BJ (cell line): ENCODE data around the gene CHN2. TPM values are rescaled to one million over a fixed set of nuclear protein-coding genes. Genes with fewer than 3 reads are reported as not detected.

Experiments used
- CTCF ChIA-PET: fragments of 350-600 bp; formaldehyde crosslinking; extraction: SDS; loops from one replicate; lab custom pipeline; 2021; ENCODE audit warnings: antibody characterized with exemption, inconsistent platforms; lab: Yijun Ruan, JAX
- POLR2A ChIA-PET: fragments of 300-600 bp; sonication (Branson Sonifier 250); formaldehyde crosslinking; extraction: SDS; loops from one replicate; lab custom pipeline; 2021; ENCODE audit warnings: antibody characterized with exemption; lab: Charles Lee
- DNase-seq: peaks from one replicate; pipeline ENCODE4 v3.0.0-alpha.2; 2011; ENCODE audit warnings: low read depth
- H3K27me3 ChIP-seq: 2 replicates; pipeline ENCODE4 v1.6.0; 2011; ENCODE audit warnings: low read length; ENCODE audit not compliant: control insufficient read depth, insufficient read depth
- H3K36me3 ChIP-seq: 2 replicates; pipeline ENCODE4 v1.5.1; 2011; ENCODE audit warnings: low read length; ENCODE audit not compliant: control insufficient read depth, insufficient read depth
- H3K4me3 ChIP-seq: 2 replicates; pipeline ENCODE4 v1.5.1; 2011; ENCODE audit warnings: low read depth, mild to moderate bottlenecking, control low read depth, low read length
- polyA plus RNA-seq: library from polyadenylated mRNA; depleted of rRNA; stranded (reverse); fragments of >200 nt; gene quantifications from 2 replicates; pipeline ENCODE4 v1.2.3, GENCODE V29; 2011
- TF ChIP-seq, protein P1 (sequence below): IDR thresholded peaks from 2 replicates; pipeline ENCODE4 v1.5.1; 2011; ENCODE audit warnings: low read depth, mild to moderate bottlenecking, control low read depth, inconsistent platforms, low read length, moderate library complexity; ENCODE audit not compliant: insufficient read depth

The CHN2 gene
- polyA plus RNA-seq, 1 experiment = not detected

DNA sequence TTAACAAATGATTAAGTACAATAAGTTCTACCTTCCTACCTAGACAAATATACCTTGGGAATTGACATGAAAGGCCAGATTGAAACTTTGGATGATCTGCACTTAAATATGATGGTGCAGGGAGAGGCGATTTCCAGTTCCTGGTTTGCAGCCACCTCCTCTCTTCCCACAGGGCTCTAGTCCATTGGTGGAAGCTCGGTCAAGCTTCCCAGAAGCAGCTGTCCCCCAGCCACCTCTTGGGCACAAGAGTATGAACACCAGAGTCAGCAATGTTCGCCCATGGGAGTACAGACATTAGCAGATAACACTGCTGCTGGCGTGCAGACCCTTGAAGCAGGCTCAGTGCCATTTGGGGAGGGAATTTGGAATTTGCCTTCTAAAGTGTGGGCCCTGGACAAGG, 46.8 kb upstream of the CHN2 start:
- TF ChIP-seq, protein P1, sequence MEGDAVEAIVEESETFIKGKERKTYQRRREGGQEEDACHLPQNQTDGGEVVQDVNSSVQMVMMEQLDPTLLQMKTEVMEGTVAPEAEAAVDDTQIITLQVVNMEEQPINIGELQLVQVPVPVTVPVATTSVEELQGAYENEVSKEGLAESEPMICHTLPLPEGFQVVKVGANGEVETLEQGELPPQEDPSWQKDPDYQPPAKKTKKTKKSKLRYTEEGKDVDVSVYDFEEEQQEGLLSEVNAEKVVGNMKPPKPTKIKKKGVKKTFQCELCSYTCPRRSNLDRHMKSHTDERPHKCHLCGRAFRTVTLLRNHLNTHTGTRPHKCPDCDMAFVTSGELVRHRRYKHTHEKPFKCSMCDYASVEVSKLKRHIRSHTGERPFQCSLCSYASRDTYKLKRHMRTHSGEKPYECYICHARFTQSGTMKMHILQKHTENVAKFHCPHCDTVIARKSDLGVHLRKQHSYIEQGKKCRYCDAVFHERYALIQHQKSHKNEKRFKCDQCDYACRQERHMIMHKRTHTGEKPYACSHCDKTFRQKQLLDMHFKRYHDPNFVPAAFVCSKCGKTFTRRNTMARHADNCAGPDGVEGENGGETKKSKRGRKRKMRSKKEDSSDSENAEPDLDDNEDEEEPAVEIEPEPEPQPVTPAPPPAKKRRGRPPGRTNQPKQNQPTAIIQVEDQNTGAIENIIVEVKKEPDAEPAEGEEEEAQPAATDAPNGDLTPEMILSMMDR = no peak
- Histone ChIP-seq H3K4me3 (no peak overlapping the region), H3K27me3 (peaks cover 10% of the 10 kb centered on the region), H3K36me3 (no peaks in the 10 kb centered on the region)
- POLR2A ChIA-PET = no interaction called here
- DNase-seq = no peak
- CTCF ChIA-PET = interaction anchor here (1.0 kb wide), 1 partner anchor 226 kb away, joined by 3 read pairs; no protein-coding TSS in a partner anchor

DNA sequence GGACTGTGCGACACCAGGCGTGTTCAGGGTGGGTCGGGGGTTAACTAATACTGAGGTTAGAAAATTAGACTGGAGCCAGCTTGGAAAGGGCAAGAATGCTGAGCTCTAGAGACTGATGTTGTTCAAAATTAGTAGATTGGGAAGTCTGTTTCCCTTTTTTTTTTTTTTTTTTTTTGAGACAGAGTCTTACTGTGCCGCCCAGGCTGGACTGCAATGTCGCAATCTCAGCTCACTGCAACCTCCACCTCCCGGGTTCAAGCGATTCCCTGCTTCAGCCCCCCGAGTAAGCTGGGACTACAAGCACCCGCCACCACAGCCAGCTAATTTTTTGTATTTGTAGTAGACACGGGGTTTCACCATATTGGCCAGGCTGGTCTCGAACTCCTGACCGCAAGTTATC, 45.5 kb upstream of the CHN2 start:
- POLR2A ChIA-PET = no interaction called here
- TF ChIP-seq, protein P1 = no peak
- CTCF ChIA-PET = interaction anchor here (1.0 kb wide), 1 partner anchor 227 kb away, joined by 3 read pairs; no protein-coding TSS in a partner anchor
- H3K27me3 ChIP-seq = peaks cover 10% of the 10 kb centered on the region
- H3K4me3 ChIP-seq = no peak overlapping the region
- no peak for DNase-seq
- no peaks in the 10 kb centered on the region for H3K36me3 ChIP-seq

DNA sequence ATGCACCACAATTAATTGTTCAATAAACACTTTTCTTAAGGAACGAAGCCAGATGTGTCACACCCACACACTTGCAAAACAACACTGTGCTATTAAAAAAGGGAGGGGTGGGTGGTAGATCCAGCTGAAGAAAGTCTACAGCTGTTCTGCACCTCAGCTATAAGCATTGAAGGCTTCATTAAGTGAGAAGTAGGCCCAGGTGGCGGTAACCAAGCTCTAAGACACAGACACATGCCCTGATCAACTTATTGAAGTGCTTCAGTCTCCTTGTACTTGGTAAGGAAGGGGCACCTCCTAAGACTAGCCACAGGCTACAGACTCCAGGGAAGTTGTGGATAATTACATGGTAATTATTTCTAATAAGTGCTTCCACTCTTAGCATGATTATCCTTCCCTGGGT, 43.7 kb upstream of the CHN2 start:
- DNase-seq = no peak
- Histone ChIP-seq H3K4me3 (no peak overlapping the region), H3K36me3 (no peaks in the 10 kb centered on the region), H3K27me3 (peaks cover 8% of the 10 kb centered on the region)
- POLR2A ChIA-PET = no interaction called here
- TF ChIP-seq, protein P1 = no peak
- CTCF ChIA-PET = no interaction called here

DNA sequence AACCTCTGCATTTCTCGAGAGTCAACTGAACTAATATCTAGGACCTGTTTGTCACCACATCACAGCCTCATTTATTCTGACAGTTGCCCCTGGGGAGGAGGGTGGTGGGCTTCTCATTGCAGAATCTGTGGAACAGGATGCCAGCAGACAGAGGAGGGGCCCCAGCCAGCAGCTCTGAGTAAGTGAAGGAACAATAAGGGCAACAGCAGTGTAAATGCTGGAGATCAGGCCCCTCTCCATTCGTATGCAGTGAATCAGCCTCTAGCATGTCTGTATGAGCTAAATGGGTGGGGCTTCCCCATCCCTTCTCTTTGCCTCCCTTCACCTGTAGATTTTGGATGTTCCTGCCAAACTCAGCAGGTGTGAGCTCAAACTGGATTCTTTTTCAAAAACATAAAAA, 40.5 kb upstream of the CHN2 start:
- ChIA-PET POLR2A (no interaction called here), CTCF (interaction anchor here (0.6 kb wide), 1 partner anchor 49 kb away, joined by 3 read pairs; no protein-coding TSS in a partner anchor)
- no peak for DNase-seq
- TF ChIP-seq, protein P1 = no peak
- Histone ChIP-seq H3K4me3 (no peak overlapping the region), H3K36me3 (no peaks in the 10 kb centered on the region), H3K27me3 (no peaks in the 10 kb centered on the region)

DNA sequence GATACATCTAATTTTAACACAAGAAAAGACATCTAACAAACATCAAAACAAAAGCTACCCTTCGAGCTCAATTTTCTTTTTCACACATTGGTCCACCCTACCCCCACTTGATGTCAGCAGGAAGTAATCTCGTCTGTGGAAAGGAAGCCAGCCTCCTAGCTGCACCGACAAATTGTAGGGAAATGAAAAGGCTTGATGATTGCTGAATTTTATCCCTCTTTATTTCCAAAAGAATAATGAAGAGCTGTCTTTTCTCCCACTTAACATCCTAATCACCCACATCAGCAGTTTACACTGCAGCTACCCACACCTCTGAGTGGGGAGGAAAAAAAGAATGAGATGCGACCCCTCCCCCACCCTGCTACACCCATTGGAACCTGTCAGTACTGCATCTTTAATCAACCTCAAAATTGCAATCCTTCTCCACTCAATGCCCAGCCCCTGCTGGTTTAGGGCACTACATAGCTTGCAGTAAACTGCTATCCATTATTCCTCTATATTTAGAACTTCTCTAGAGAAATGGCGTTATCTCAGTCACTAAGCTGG, 37.6 kb upstream of the CHN2 start:
- POLR2A ChIA-PET = no interaction called here
- no peak for DNase-seq
- H3K36me3 ChIP-seq = no peaks in the 10 kb centered on the region
- no peaks in the 10 kb centered on the region for H3K27me3 ChIP-seq
- H3K4me3 ChIP-seq = no peak overlapping the region
- CTCF ChIA-PET = interaction anchor here (1.1 to 2.1 kb wide), 4 partner anchors 9 to 230 kb away, joined by 3 to 7 read pairs (median 4); no protein-coding TSS in a partner anchor
- TF ChIP-seq, protein P1 = no peak
